Hematopoietic multipotent progenitor cell treated with erythropoietin and hydrocortisone succinate and interleukin-3 and kit ligand, for 4 days (in vitro differentiated cells): ENCODE measurements around the gene CHML.
A peak's percentile ranks its signal among the peaks of the same experiment; 100 is the strongest.

Experiments used
- DNase-seq: peaks from one replicate; pipeline ENCODE4 v3.0.0-alpha.2; 2015

CHML gene

GRCh38 chr1:241645199-241645598, 5.0 kb upstream of the CHML start:
- no peak for DNase-seq

GRCh38 chr1:241644259-241644658, 4.1 kb upstream of the CHML start:
- no peak for DNase-seq

GRCh38 chr1:241642593-241642944, 2.4 kb upstream of the CHML start:
- no peak for DNase-seq

GRCh38 chr1:241641773-241642592, 1.8 kb upstream of the CHML start:
- no peak for DNase-seq

- no peak for DNase-seq
Observed at GRCh38 chr1:241640867-241641622, 876 bp upstream of the CHML start.

- peak; percentile 62 for DNase-seq
Observed at GRCh38 chr1:241639623-241640148, 483 bp downstream of the CHML start.

GRCh38 chr1:241638909-241639622, 1.1 kb downstream of the CHML start:
- peak; percentile 38 for DNase-seq

- DNase-seq, result peak; percentile 10
Observed at GRCh38 chr1:241638099-241638682, 2.0 kb downstream of the CHML start.

- DNase-seq, result peak; percentile 71
Observed at GRCh38 chr1:241637604-241638003, 2.6 kb downstream of the CHML start.

GRCh38 chr1:241637046-241637590, 3.1 kb downstream of the CHML start:
- DNase-seq, result no peak

- no peak for DNase-seq
Observed at GRCh38 chr1:241636291-241636690, 3.9 kb downstream of the CHML start.

- DNase-seq, result no peak
Observed at GRCh38 chr1:241635556-241636152, 4.5 kb downstream of the CHML start.

GRCh38 chr1:241632987-241633386, 7.2 kb downstream of the CHML start:
- no peak for DNase-seq

- DNase-seq, result no peak
Observed at GRCh38 chr1:241631674-241632073, 8.5 kb downstream of the CHML start.

GRCh38 chr1:241630899-241631298, 9.3 kb downstream of the CHML start:
- DNase-seq, result no peak

- no peak for DNase-seq
Observed at GRCh38 chr1:241630476-241630875, 9.7 kb downstream of the CHML start.

GRCh38 chr1:241630005-241630404, 10.2 kb downstream of the CHML start:
- DNase-seq, result no peak

GRCh38 chr1:241627453-241628259, 12.5 kb downstream of the CHML start:
- peak; percentile 85 for DNase-seq

- peak; percentile 51 for DNase-seq
Observed at GRCh38 chr1:241624935-241625334, 15.2 kb downstream of the CHML start.

GRCh38 chr1:241622669-241623068, 17.5 kb downstream of the CHML start:
- DNase-seq, result no peak

- DNase-seq, result no peak
Observed at GRCh38 chr1:241617426-241617825, 22.7 kb downstream of the CHML start.
